Sigmoid colon (tissue), 7 donors: ENCODE results near the gene ENGASE. TPM values are rescaled to one million over a fixed set of nuclear protein-coding genes. Genes with fewer than 3 reads are reported as not detected.
"Not testable (repeated sequence)": the region's sequence is repeated elsewhere in the genome, so short reads cannot be mapped to it uniquely, and the experiment has no call there.

Source experiments
- DNase-seq: peaks from one replicate; pipeline ENCODE4 v3.0.0-alpha.2; 2019
- H3K27ac ChIP-seq, 4 donors: fragments of 200-600 bp; sonication (generic); one replicate each; pipeline ENCODE4 v1.5.1; 2016 to 2019; ENCODE audit warnings: mild to moderate bottlenecking in 1 of 4
- H3K27me3 ChIP-seq, 3 donors: fragments of 200-600 bp; sonication (generic); one replicate each; pipeline ENCODE4 v1.5.1; 2019; ENCODE audit warnings: mild to moderate bottlenecking in 1 of 3
- H3K36me3 ChIP-seq, 4 donors: fragments of 200-600 bp; sonication (generic); one replicate each; pipeline ENCODE4 v1.5.1; 2016 to 2019
- H3K4me1 ChIP-seq, 4 donors: fragments of 200-600 bp; sonication (generic); one replicate each; pipeline ENCODE4 v1.5.1; 2017 to 2019
- H3K4me3 ChIP-seq, 4 donors: fragments of 200-600 bp; sonication (generic); one replicate each; pipeline ENCODE4 v1.5.1; 2017 to 2019; ENCODE audit warnings: mild to moderate bottlenecking in 2 of 4, moderate library complexity in 1 of 4
- H3K9me3 ChIP-seq, 4 donors: fragments of 200-600 bp in 3 of 4; sonication (generic) in 3 of 4; one replicate each; pipeline versions ENCODE4 v1.5.1 to v1.6.1; 2013 to 2019
- EP300 ChIP-seq, 4 donors: sonication (generic); formaldehyde crosslinking; IDR thresholded peaks; one replicate each; pipeline ENCODE4 v1.6.1; 2017; ENCODE audit warnings: antibody characterized with exemption in 4 of 4
- POLR2A ChIP-seq, 2 donors: fragments of 450-650 bp; IDR thresholded peaks; one replicate each; pipeline ENCODE4 v1.6.1; 2016; ENCODE audit warnings: antibody characterized with exemption in 2 of 2, mild to moderate bottlenecking in 2 of 2, moderate library complexity in 2 of 2
- POLR2AphosphoS5 ChIP-seq, 4 donors: sonication (generic); formaldehyde crosslinking; IDR thresholded peaks; one replicate each; pipeline ENCODE4 v1.6.1; 2017; ENCODE audit warnings: antibody characterized with exemption in 4 of 4
- WGBS, 2 donors: extraction: QIAGEN DNeasy Blood & Tissue Kit; methylation state at CpG; one replicate each; pipeline ENCODE4 v1.1.7; 2013; 5-methylcytosine and 5-hydroxymethylcytosine counted together
- intact Hi-C: fragments of 100-400 bp; cut with DNase I; formaldehyde crosslinking; loops from one replicate; pipeline ENCODE4 v1.15.1; 2023
- polyA plus RNA-seq, 3 donors: library from polyadenylated mRNA; stranded (reverse); fragments of 200-250 nt; gene quantifications; one replicate each; pipeline ENCODE4 v1.2.3, GENCODE V29; 2013
- total RNA-seq, 4 donors: library from RNA; depleted of rRNA; stranded (reverse); fragments of >200 nt; gene quantifications; one replicate each; pipeline ENCODE4 v1.1.0, GENCODE V29; 2016
- TF ChIP-seq, protein P1 (sequence below), 4 experiments: fragments of 450-650 bp in 3 of 4; fragments of 200-600 bp in 1 of 4; IDR thresholded peaks; one replicate each; pipeline ENCODE4 v1.5.1; 2016 to 2019; ENCODE audit warnings: antibody characterized with exemption in 4 of 4, mild to moderate bottlenecking in 3 of 4, moderate library complexity in 2 of 4
- donor health status: healthy with polysubstance abuse.
- donor health status: Bipolar disorder and iron deficiency.
- donor health status: healthy.

ENGASE gene
- total and polyA plus RNA-seq, 7 donors = 7.2 to 55.9 (median 14.3) TPM

DNA sequence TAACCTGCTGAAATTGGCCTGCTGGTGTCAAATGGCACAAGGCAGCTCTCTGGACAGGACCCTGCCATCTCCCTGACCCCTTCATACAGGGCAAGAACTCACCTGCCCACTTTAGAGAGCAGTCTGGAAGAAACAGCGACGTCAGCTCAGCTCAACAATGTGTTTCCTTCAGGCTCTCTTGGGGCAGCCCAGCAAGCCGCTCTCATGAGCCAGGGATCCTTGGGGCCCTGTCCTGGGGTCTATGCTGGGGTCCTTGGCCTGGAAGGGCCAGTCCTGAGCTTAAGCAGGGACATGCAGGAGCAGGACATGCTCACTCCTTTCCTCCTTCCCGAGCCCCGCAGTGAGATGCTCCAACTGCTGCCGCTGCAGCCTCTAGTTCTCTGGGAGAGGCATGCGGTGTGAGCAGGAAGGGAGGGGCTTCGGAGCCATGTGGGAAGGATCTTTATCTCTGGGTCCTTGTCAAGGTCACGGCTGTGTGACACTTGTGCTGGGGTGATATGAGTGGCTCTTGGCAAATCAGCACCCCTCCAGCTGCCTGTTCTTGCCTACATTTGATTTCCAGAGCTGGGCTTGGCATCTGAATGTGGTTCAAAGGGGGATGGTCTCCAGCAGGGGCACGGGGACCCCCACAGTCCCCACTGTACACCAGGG lies 47.2 kb upstream of the ENGASE start:
- peak overlapping the region; percentile 60 to 81 (median 76) for H3K27ac ChIP-seq
- intact Hi-C loops = no loop called here
- H3K9me3 ChIP-seq = no peaks in the 10 kb centered on the region
- H3K36me3 ChIP-seq = no peaks in the 10 kb centered on the region
- 23 to 58% methylated on average over 10 of the region's 10 CpGs for WGBS, 2 donors
- H3K27me3 ChIP-seq = no peaks in the 10 kb centered on the region
- peaks cover 0 to 53% (median 50%) of the 10 kb centered on the region in 4 donors for H3K4me1 ChIP-seq
- TF ChIP-seq EP300 (IDR thresholded peaks at IDR 0.05) (no peak), POLR2A (IDR thresholded peaks at IDR 0.05) (no peak), POLR2AphosphoS5 (IDR thresholded peaks at IDR 0.05) (no peak)
- TF ChIP-seq, protein P1, sequence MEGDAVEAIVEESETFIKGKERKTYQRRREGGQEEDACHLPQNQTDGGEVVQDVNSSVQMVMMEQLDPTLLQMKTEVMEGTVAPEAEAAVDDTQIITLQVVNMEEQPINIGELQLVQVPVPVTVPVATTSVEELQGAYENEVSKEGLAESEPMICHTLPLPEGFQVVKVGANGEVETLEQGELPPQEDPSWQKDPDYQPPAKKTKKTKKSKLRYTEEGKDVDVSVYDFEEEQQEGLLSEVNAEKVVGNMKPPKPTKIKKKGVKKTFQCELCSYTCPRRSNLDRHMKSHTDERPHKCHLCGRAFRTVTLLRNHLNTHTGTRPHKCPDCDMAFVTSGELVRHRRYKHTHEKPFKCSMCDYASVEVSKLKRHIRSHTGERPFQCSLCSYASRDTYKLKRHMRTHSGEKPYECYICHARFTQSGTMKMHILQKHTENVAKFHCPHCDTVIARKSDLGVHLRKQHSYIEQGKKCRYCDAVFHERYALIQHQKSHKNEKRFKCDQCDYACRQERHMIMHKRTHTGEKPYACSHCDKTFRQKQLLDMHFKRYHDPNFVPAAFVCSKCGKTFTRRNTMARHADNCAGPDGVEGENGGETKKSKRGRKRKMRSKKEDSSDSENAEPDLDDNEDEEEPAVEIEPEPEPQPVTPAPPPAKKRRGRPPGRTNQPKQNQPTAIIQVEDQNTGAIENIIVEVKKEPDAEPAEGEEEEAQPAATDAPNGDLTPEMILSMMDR (IDR thresholded peaks at IDR 0.05) = no peak
- DNase-seq = peak; percentile 69
- H3K4me3 ChIP-seq = no peak overlapping the region

DNA sequence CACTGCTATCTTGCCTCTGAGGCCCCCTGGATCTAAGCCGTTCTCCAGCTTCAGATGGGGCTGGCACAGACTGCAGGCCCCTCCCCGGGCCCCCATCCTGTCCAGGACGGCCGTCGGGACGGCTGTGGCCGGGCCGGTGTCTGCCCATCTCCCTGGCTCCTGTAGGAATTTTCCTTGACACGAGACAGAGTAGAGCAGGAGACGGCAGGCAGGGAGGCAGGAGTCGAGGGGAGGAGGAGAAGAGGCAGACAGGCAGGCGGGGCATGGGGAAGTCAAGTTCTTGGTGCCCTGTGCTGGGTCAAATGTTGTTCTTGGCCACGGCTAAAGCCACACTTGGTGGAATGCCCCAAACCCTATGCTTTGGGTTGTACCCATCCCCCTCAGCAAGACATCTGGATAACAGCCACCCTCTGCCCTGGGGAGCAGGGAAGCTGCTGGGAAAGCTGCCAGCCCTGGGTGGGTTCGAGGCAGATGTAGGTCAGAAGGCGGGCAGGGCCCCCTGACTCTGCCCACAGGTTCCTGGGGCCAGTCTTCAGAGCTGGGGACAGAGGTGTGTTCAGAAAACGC lies 46.6 kb upstream of the ENGASE start:
- H3K27me3 ChIP-seq = no peaks in the 10 kb centered on the region
- H3K4me1 ChIP-seq = peaks cover 0 to 53% (median 51%) of the 10 kb centered on the region in 4 donors
- peak; percentile 71 for DNase-seq
- intact Hi-C loops = no loop called here
- H3K4me3 ChIP-seq = no peak overlapping the region
- 17 to 43% methylated on average over 16 of the region's 16 CpGs for WGBS, 2 donors
- H3K36me3 ChIP-seq = no peaks in the 10 kb centered on the region
- H3K9me3 ChIP-seq = no peaks in the 10 kb centered on the region
- TF ChIP-seq POLR2A (IDR thresholded peaks at IDR 0.05) (no peak), POLR2AphosphoS5 (IDR thresholded peaks at IDR 0.05) (no peak), EP300 (IDR thresholded peaks at IDR 0.05) (no peak)
- TF ChIP-seq, protein P1 (IDR thresholded peaks at IDR 0.05) = no peak
- peak overlapping the region; percentile 60 to 81 (median 76) for H3K27ac ChIP-seq

DNA sequence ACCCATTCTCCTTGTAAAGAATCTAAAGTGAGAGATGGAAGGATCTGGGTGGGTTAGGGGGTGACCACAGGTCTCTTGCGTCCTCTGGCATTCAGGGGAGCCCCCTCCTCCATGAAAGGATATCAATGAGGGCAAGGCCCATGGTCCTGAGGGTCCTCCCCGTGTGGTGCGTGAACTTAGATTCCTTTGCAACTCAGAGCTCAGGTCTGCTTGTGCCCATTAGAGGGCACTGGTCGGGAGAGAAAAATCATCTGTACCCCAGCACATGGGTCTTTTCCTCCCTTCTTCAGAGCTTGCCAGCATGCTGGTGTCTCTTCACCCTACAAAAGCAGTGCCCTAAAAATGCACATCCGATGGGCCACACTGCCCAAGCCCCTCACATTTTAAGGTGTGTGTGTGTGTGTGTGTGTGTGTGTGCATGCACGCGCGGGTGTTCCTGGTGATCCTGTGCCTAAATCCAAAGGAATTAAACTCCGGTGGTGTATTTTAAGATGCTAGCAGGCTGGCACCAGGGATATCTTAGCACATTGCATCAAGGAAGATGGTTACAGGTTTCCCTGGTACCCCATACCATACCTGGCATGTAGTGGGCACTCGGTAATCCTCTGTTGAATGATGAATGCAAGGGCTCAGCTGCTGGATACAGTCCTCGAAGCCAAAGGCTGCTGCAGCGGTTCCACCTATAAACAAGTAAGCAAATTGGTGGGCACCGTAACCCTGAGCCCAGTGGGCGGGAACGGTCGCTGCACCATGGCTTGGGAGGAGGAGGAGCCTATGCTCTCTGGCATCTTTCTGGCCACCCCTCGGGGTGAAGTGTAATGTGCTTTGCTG lies 45.9 kb upstream of the ENGASE start:
- peak; percentile 59 for DNase-seq
- intact Hi-C loops = no loop called here
- Histone ChIP-seq H3K27me3 (no peaks in the 10 kb centered on the region), H3K4me1 (peaks cover 0 to 56% (median 51%) of the 10 kb centered on the region in 4 donors), H3K36me3 (no peaks in the 10 kb centered on the region), H3K4me3 (no peak overlapping the region), H3K9me3 (no peaks in the 10 kb centered on the region), H3K27ac (peak overlapping the region; percentile 60 to 81 (median 76))
- no peak for TF ChIP-seq EP300 (IDR thresholded peaks at IDR 0.05)
- 77 to 79% methylated on average over 17 of the region's 17 CpGs for WGBS, 2 donors

DNA sequence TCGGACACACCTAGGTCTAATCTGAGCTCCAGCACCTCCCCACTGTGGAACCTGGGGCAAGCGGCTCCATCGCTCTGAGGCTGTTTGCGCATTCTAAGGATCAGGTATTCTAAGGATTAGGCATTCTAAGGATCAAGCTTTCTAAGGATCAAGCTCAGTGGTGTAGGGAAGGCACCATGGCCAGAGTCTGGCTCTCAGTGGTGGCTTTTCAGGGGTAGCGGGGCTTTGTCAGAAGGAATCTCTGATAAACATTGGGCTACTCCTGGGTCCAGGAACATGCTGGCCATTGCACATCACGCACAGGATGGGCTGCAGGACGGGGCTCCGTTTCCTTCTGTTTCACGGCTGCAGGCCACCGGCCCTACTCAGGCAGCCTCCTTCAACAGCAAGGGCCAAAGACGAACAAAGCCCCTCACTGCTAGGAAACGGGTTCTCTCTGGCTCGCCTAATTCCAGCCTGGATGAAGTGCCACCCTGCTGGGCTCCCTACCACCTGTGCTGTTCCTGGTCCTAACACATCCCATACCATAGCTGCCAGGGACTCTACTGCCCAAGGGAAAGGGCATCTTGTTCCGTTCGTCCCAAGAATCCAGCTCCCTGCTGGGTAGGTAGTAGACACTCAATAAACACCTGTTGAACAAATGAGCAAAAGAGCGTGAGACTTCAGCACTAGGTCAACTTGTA lies 45.2 kb upstream of the ENGASE start:
- peak; percentile 50 for DNase-seq
- no peaks in the 10 kb centered on the region for H3K27me3 ChIP-seq
- whole genome bisulfite sequencing, 2 donors = 92 to 94% methylated on average over 16 of the region's 16 CpGs

DNA sequence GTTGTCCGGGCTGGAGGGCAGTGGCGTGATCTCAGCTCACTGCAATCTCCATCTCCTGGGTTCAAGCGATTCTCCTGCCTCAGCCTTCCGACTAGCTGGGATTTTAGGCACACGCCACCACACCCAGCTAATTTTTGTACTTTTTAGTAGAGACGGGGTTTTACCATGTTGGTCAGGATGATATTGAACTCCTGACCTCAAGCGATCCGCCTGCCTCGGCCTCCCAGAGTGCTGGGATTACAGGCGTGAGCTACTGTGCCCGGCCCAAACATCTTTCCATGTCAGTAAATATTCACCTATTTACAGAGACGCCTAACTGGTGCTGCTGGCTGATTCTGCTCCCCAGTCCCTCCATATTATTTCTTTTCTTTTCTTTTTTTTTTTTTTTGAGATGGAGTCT lies 44.0 kb upstream of the ENGASE start:
- H3K36me3 ChIP-seq, H3K9me3 ChIP-seq, DNase-seq, H3K27me3 ChIP-seq, intact Hi-C loops, H3K4me3 ChIP-seq, H3K27ac ChIP-seq: not testable (repeated sequence)
- peaks cover 0 to 50% (median 36%) of the 10 kb centered on the region in 4 donors for H3K4me1 ChIP-seq
- WGBS, 2 donors = 94 to 95% methylated on average over 12 of the region's 12 CpGs

More for the DNA sequence above, 45.2 kb upstream of the ENGASE start:
- Histone ChIP-seq H3K36me3 (no peaks in the 10 kb centered on the region), H3K9me3 (no peaks in the 10 kb centered on the region), H3K4me1 (peaks cover 0 to 57% (median 46%) of the 10 kb centered on the region in 4 donors), H3K27ac (peak overlapping the region in 1 of 4 donors; percentile 8), H3K4me3 (no peak overlapping the region)
- intact Hi-C loops = no loop called here
- no peak for TF ChIP-seq POLR2AphosphoS5 (IDR thresholded peaks at IDR 0.05)
- no peak for TF ChIP-seq POLR2A (IDR thresholded peaks at IDR 0.05)
- TF ChIP-seq, protein P1 (IDR thresholded peaks at IDR 0.05) = no peak
- no peak for TF ChIP-seq EP300 (IDR thresholded peaks at IDR 0.05)
